ENCODE measurements around the gene CNOT8.
"Not testable (repeated sequence)": the region's sequence is repeated elsewhere in the genome, so short reads cannot be mapped to it uniquely, and the experiment has no call there.

Gene CNOT8

DNA sequence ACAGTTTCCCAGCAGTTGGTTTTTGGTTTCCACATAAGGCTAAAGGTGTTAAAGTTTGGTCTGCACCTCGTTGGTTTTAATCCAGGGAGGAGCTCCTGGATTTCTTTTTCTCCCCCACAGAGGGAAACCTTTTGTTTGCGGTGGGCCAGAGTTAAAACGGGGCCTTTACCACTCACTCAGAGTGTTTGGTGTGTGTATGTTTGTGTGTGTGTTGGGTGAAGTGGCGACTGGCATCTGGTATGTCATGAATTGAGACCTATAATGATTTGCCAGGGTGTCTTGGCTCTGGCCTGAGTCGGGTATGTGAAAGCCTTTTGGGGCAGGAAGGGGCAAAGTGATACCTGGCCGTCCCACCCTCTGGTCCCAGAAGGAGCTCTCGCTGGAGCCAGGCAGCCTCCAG lies 38.9 kb upstream of the CNOT8 start:
- Histone ChIP-seq H3K4me3 (ENCODE audit: extremely low read depth, insufficient read depth, low read length, poor library complexity, severe bottlenecking) (no peak overlapping the region), H3K27ac (ENCODE audit: low read depth, low read length, severe bottlenecking) (no peak overlapping the region), H3K36me3 (ENCODE audit: control insufficient read depth, insufficient read depth, low read length) (peaks cover 99% of the 10 kb centered on the region), H3K4me1 (ENCODE audit: control insufficient read depth, insufficient read depth, low read length, poor library complexity, severe bottlenecking) (peaks cover 7% of the 10 kb centered on the region), H3K9me3 (ENCODE audit: control insufficient read depth, low read length) (no peaks in the 10 kb centered on the region)
- 91 to 93% methylated on average over 5 to 6 of the region's 7 CpGs for WGBS, 2 experiments (ENCODE audit: insufficient coverage in 2 of 2)

- Histone ChIP-seq H3K9me3 (ENCODE audit: control insufficient read depth, low read length) (no peaks in the 10 kb centered on the region), H3K36me3 (ENCODE audit: control insufficient read depth, insufficient read depth, low read length) (peaks cover 94% of the 10 kb centered on the region), H3K27ac (ENCODE audit: low read depth, low read length, severe bottlenecking) (no peak overlapping the region), H3K4me3 (ENCODE audit: extremely low read depth, insufficient read depth, low read length, poor library complexity, severe bottlenecking) (no peak overlapping the region), H3K4me1 (ENCODE audit: control insufficient read depth, insufficient read depth, low read length, poor library complexity, severe bottlenecking) (peaks cover 7% of the 10 kb centered on the region)
- 94 to 99% methylated on average over 4 to 5 of the region's 5 CpGs for WGBS, 2 experiments (ENCODE audit: insufficient coverage in 2 of 2)
These were observed 38.0 kb upstream of the CNOT8 start for GRCh38 chr5:154820383-154820782.

GRCh38 chr5:154822896-154823295 lies 35.5 kb upstream of the CNOT8 start:
- H3K36me3 ChIP-seq (ENCODE audit: control insufficient read depth, insufficient read depth, low read length), result peaks cover 75% of the 10 kb centered on the region
- 90 to 95% methylated on average over 5 of the region's 5 CpGs for WGBS, 2 experiments (ENCODE audit: insufficient coverage in 2 of 2)
- H3K9me3 ChIP-seq (ENCODE audit: control insufficient read depth, low read length); H3K4me3 ChIP-seq (ENCODE audit: extremely low read depth, insufficient read depth, low read length, poor library complexity, severe bottlenecking); H3K4me1 ChIP-seq (ENCODE audit: control insufficient read depth, insufficient read depth, low read length, poor library complexity, severe bottlenecking); H3K27ac ChIP-seq (ENCODE audit: low read depth, low read length, severe bottlenecking): not testable (repeated sequence)

DNA sequence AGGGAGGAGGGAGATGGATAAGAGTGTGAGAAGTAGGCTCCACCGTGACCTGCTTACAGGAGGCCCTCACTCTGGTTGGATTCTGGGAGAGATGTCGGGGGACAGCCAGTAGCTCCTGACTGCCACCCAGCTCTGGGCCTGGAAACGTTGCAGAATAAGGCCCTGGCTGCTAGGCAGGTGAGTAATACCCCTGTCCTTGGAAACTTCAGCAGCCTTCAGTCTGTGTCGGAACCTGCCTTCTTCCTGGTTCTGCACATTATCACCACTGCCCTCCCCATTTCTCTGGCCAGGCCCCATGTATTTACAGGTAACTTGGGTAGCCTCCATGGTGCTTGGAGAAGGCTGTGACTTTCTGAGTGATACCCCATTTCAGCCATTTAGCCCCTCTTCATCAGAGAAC lies 34.8 kb upstream of the CNOT8 start:
- no peak overlapping the region for H3K4me3 ChIP-seq (ENCODE audit: extremely low read depth, insufficient read depth, low read length, poor library complexity, severe bottlenecking)
- H3K4me1 ChIP-seq (ENCODE audit: control insufficient read depth, insufficient read depth, low read length, poor library complexity, severe bottlenecking), result peaks cover 2% of the 10 kb centered on the region
- no peaks in the 10 kb centered on the region for H3K9me3 ChIP-seq (ENCODE audit: control insufficient read depth, low read length)
- H3K27ac ChIP-seq (ENCODE audit: low read depth, low read length, severe bottlenecking), result no peak overlapping the region
- 94 to 96% methylated on average over 3 to 4 of the region's 4 CpGs for WGBS, 2 experiments (ENCODE audit: insufficient coverage in 2 of 2)
- H3K36me3 ChIP-seq (ENCODE audit: control insufficient read depth, insufficient read depth, low read length), result peaks cover 75% of the 10 kb centered on the region

GRCh38 chr5:154824070-154824469 lies 34.4 kb upstream of the CNOT8 start:
- Histone ChIP-seq H3K36me3 (ENCODE audit: control insufficient read depth, insufficient read depth, low read length) (peaks cover 75% of the 10 kb centered on the region), H3K4me1 (ENCODE audit: control insufficient read depth, insufficient read depth, low read length, poor library complexity, severe bottlenecking) (no peaks in the 10 kb centered on the region), H3K9me3 (ENCODE audit: control insufficient read depth, low read length) (no peaks in the 10 kb centered on the region), H3K27ac (ENCODE audit: low read depth, low read length, severe bottlenecking) (no peak overlapping the region), H3K4me3 (ENCODE audit: extremely low read depth, insufficient read depth, low read length, poor library complexity, severe bottlenecking) (no peak overlapping the region)
- 93 to 100% methylated on average over 2 of the region's 2 CpGs for WGBS, 2 experiments (ENCODE audit: insufficient coverage in 2 of 2)

DNA sequence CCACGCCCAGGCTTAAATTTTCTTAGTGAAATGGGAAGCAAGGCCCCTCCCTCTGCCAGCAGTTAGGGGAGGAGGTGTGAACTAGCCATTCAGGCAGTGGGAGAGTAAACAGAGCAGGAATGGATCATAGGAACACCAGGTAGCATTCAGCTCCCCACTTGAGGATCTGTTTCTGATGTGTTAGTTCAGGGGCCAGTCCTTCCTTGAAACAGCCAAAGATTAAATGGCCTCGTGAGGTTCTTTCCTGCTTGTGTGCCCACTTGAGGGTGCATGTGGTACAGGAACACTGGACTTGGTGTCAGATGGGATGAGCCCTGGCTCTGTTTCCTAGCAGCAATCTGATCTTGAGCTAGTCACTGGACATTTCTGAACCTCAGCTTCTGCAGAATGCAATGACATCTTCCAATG lies 29.2 kb upstream of the CNOT8 start:
- Histone ChIP-seq H3K36me3 (ENCODE audit: control insufficient read depth, insufficient read depth, low read length) (peaks cover 57% of the 10 kb centered on the region), H3K4me1 (ENCODE audit: control insufficient read depth, insufficient read depth, low read length, poor library complexity, severe bottlenecking) (no peaks in the 10 kb centered on the region), H3K9me3 (ENCODE audit: control insufficient read depth, low read length) (no peaks in the 10 kb centered on the region), H3K4me3 (ENCODE audit: extremely low read depth, insufficient read depth, low read length, poor library complexity, severe bottlenecking) (no peak overlapping the region), H3K27ac (ENCODE audit: low read depth, low read length, severe bottlenecking) (no peak overlapping the region)
- WGBS, 2 experiments (ENCODE audit: insufficient coverage in 2 of 2), result 95 to 100% methylated on average over 1 to 2 of the region's 2 CpGs

- Histone ChIP-seq H3K27ac (ENCODE audit: low read depth, low read length, severe bottlenecking) (no peak overlapping the region), H3K4me1 (ENCODE audit: control insufficient read depth, insufficient read depth, low read length, poor library complexity, severe bottlenecking) (peaks cover 5% of the 10 kb centered on the region), H3K36me3 (ENCODE audit: control insufficient read depth, insufficient read depth, low read length) (peaks cover 57% of the 10 kb centered on the region), H3K4me3 (ENCODE audit: extremely low read depth, insufficient read depth, low read length, poor library complexity, severe bottlenecking) (no peak overlapping the region), H3K9me3 (ENCODE audit: control insufficient read depth, low read length) (no peaks in the 10 kb centered on the region)
- 97 to 100% methylated on average over 4 of the region's 4 CpGs for WGBS, 2 experiments (ENCODE audit: insufficient coverage in 2 of 2)
These were observed 28.7 kb upstream of the CNOT8 start for GRCh38 chr5:154829589-154830218.

GRCh38 chr5:154830219-154830595 lies 28.2 kb upstream of the CNOT8 start:
- WGBS, 2 experiments (ENCODE audit: insufficient coverage in 2 of 2), result 95 to 97% methylated on average over 7 of the region's 7 CpGs
- Histone ChIP-seq H3K36me3 (ENCODE audit: control insufficient read depth, insufficient read depth, low read length) (peaks cover 57% of the 10 kb centered on the region), H3K4me3 (ENCODE audit: extremely low read depth, insufficient read depth, low read length, poor library complexity, severe bottlenecking) (no peak overlapping the region), H3K4me1 (ENCODE audit: control insufficient read depth, insufficient read depth, low read length, poor library complexity, severe bottlenecking) (peaks cover 5% of the 10 kb centered on the region), H3K9me3 (ENCODE audit: control insufficient read depth, low read length) (no peaks in the 10 kb centered on the region), H3K27ac (ENCODE audit: low read depth, low read length, severe bottlenecking) (no peak overlapping the region)

DNA sequence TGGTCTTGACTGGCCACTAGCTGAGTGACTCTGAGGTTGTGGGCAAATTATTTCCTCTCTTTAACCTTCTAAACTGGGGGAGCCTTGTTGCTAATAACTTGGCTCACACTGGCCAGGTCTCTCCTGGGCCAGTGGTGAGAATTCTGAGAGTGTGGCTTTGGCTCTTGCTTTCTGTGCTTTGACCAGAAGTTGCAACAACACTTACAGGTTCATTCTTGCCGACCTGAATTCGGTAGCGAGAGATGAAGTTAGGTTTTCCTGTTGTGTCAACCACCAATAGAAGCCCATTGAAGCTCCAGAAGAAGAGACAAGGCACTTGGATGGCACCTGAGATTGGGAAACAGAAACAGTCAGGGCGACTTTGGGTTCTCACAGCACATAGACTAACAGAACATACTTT lies 27.8 kb upstream of the CNOT8 start:
- H3K36me3 ChIP-seq (ENCODE audit: control insufficient read depth, insufficient read depth, low read length), result peaks cover 57% of the 10 kb centered on the region
- H3K4me1 ChIP-seq (ENCODE audit: control insufficient read depth, insufficient read depth, low read length, poor library complexity, severe bottlenecking), result peaks cover 5% of the 10 kb centered on the region
- no peak overlapping the region for H3K27ac ChIP-seq (ENCODE audit: low read depth, low read length, severe bottlenecking)
- 93 to 100% methylated on average over 3 of the region's 4 CpGs for WGBS, 2 experiments (ENCODE audit: insufficient coverage in 2 of 2)
- H3K4me3 ChIP-seq (ENCODE audit: extremely low read depth, insufficient read depth, low read length, poor library complexity, severe bottlenecking), result no peak overlapping the region
- H3K9me3 ChIP-seq (ENCODE audit: control insufficient read depth, low read length), result no peaks in the 10 kb centered on the region

- Histone ChIP-seq H3K36me3 (ENCODE audit: control insufficient read depth, insufficient read depth, low read length) (peaks cover 61% of the 10 kb centered on the region), H3K9me3 (ENCODE audit: control insufficient read depth, low read length) (no peaks in the 10 kb centered on the region), H3K4me1 (ENCODE audit: control insufficient read depth, insufficient read depth, low read length, poor library complexity, severe bottlenecking) (peaks cover 5% of the 10 kb centered on the region), H3K4me3 (ENCODE audit: extremely low read depth, insufficient read depth, low read length, poor library complexity, severe bottlenecking) (no peak overlapping the region), H3K27ac (ENCODE audit: low read depth, low read length, severe bottlenecking) (no peak overlapping the region)
- WGBS, 2 experiments (ENCODE audit: insufficient coverage in 2 of 2), result 97 to 100% methylated on average over 3 to 6 of the region's 7 CpGs
These were observed 27.0 kb upstream of the CNOT8 start for GRCh38 chr5:154831451-154831850.

- not testable (repeated sequence) for H3K4me1 ChIP-seq (ENCODE audit: control insufficient read depth, insufficient read depth, low read length, poor library complexity, severe bottlenecking); H3K27ac ChIP-seq (ENCODE audit: low read depth, low read length, severe bottlenecking); H3K4me3 ChIP-seq (ENCODE audit: extremely low read depth, insufficient read depth, low read length, poor library complexity, severe bottlenecking); H3K9me3 ChIP-seq (ENCODE audit: control insufficient read depth, low read length)
- 92 to 100% methylated on average over 3 of the region's 3 CpGs for WGBS, 2 experiments (ENCODE audit: insufficient coverage in 2 of 2)
- peaks cover 65% of the 10 kb centered on the region for H3K36me3 ChIP-seq (ENCODE audit: control insufficient read depth, insufficient read depth, low read length)
These were observed 25.6 kb upstream of the CNOT8 start for GRCh38 chr5:154832804-154833203.
